HT-29 (cell line): Measurements from ENCODE around the gene TXNL1. TPM values are rescaled to one million over a fixed set of nuclear protein-coding genes. Genes with fewer than 3 reads are reported as not detected.

Experiments
- DNase-seq: peaks from one replicate; pipeline ENCODE4 v3.0.0-alpha.2; 2015; ENCODE audit warnings: low spot score
- total RNA-seq: library from RNA; depleted of rRNA; stranded (reverse); fragments of >200 nt; shearing (Covaris generic); gene quantifications from 2 replicates; pipeline ENCODE4 v1.2.3, GENCODE V29; 2014; rRNA removed

The TXNL1 gene
- total RNA-seq, 1 experiment from 2014 or later: 25.7 TPM

GRCh38 chr18:56570978-56571377, 67.4 kb downstream of the TXNL1 start:
- no peak for DNase-seq

- no peak for DNase-seq
Measured at GRCh38 chr18:56569416-56569815, 69.0 kb downstream of the TXNL1 start.

GRCh38 chr18:56568986-56569385, 69.4 kb downstream of the TXNL1 start:
- no peak for DNase-seq

GRCh38 chr18:56565551-56566345, 72.6 kb downstream of the TXNL1 start:
- no peak for DNase-seq

GRCh38 chr18:56565046-56565445, 73.3 kb downstream of the TXNL1 start:
- no peak for DNase-seq

- DNase-seq: peak; percentile 3
Measured at GRCh38 chr18:56563568-56563967, 74.8 kb downstream of the TXNL1 start.

- no peak for DNase-seq
Measured at GRCh38 chr18:56562479-56562878, 75.9 kb downstream of the TXNL1 start.

GRCh38 chr18:56560992-56561391, 77.4 kb downstream of the TXNL1 start:
- no peak for DNase-seq

GRCh38 chr18:56559044-56559443, 79.3 kb downstream of the TXNL1 start:
- no peak for DNase-seq

- no peak for DNase-seq
Measured at GRCh38 chr18:56556907-56557306, 81.5 kb downstream of the TXNL1 start.

GRCh38 chr18:56550121-56550520, 88.3 kb downstream of the TXNL1 start:
- DNase-seq: no peak

Other genes starting within 250 kb of the TXNL1 start
- gene WDR7, start 12.8 kb upstream of the TXNL1 start, total RNA-seq: 3.8 and 4.1 TPM in 2 replicates